CD4-positive, alpha-beta T cell (primary cell): ENCODE results near the gene ENOX1. TPM values are rescaled to one million over a fixed set of nuclear protein-coding genes. Genes with fewer than 3 reads are reported as not detected.
A peak's percentile ranks its signal among the peaks of the same experiment; 100 is the strongest.

Source experiments
- ATAC-seq: fragments of 200-7000 bp; cut with Tn5 transposase; one replicate; pipeline ENCODE4 v1.10.0; 2022; ENCODE audit warnings: mild to moderate bottlenecking; ENCODE audit not compliant: poor library complexity
- CTCF ChIA-PET: fragments of 350-600 bp; sonication (Branson Sonifier 250); formaldehyde crosslinking; loops from one replicate; lab custom pipeline; 2021; ENCODE audit warnings: antibody characterized with exemption, inconsistent platforms; lab: Charles Lee
- POLR2A ChIA-PET: fragments of 350-600 bp; sonication (Branson Sonifier 250); formaldehyde crosslinking; loops from one replicate; lab custom pipeline; 2021; ENCODE audit warnings: antibody characterized with exemption, inconsistent platforms; lab: Charles Lee
- DNase-seq, 14 experiments: peaks; one replicate each; pipeline ENCODE4 v3.0.0-alpha.2; 2013 to 2020; ENCODE audit warnings: mixed read lengths in 2 of 14
- H3K27ac ChIP-seq, 2 donors: one replicate each; pipeline versions ENCODE4 v1.5.1 to v1.7.0; 2013; ENCODE audit warnings: low read length in 2 of 2, low read depth in 1 of 2, mild to moderate bottlenecking in 1 of 2
- H3K27me3 ChIP-seq, 2 experiments: 1 replicate in 1 of 2; 2 replicates in 1 of 2; pipeline versions ENCODE4 v1.6.1 to v1.7.0; 2013; ENCODE audit warnings: low read length in 2 of 2, control low read depth in 1 of 2, mild to moderate bottlenecking in 1 of 2, moderate library complexity in 1 of 2; ENCODE audit not compliant: insufficient read depth in 2 of 2, control insufficient read depth in 1 of 2
- H3K36me3 ChIP-seq: one replicate; pipeline ENCODE4 v1.6.1; 2013; ENCODE audit warnings: low read length, control low read depth; ENCODE audit not compliant: insufficient read depth
- H3K4me1 ChIP-seq: one replicate; pipeline ENCODE4 v1.6.1; 2013; ENCODE audit warnings: low read length, control low read depth; ENCODE audit not compliant: insufficient read depth
- H3K4me3 ChIP-seq: one replicate; pipeline ENCODE4 v1.5.1; 2013; ENCODE audit warnings: mild to moderate bottlenecking, low read length, moderate library complexity
- H3K9me3 ChIP-seq, 2 experiments: 1 replicate in 1 of 2; 2 replicates in 1 of 2; pipeline versions ENCODE4 v1.6.1 to v1.7.0; 2013; ENCODE audit warnings: low read length in 2 of 2, mild to moderate bottlenecking in 2 of 2, control low read depth in 1 of 2, moderate library complexity in 1 of 2; ENCODE audit not compliant: control insufficient read depth in 1 of 2, insufficient read depth in 1 of 2
- H3K27ac Mint-ChIP-seq: one replicate; pipeline ENCODE4 v1.8.0; 2020; ENCODE audit warnings: mixed read lengths
- H3K27me3 Mint-ChIP-seq: one replicate; pipeline ENCODE4 v1.8.0; 2021; ENCODE audit warnings: mixed read lengths
- H3K36me3 Mint-ChIP-seq: one replicate; pipeline ENCODE4 v1.8.0; 2021; ENCODE audit warnings: low read depth, mixed read lengths
- H3K4me1 Mint-ChIP-seq: one replicate; pipeline ENCODE4 v1.8.0; 2021; ENCODE audit warnings: low read depth, mixed read lengths
- H3K4me3 Mint-ChIP-seq: one replicate; pipeline ENCODE4 v1.8.0; 2020; ENCODE audit warnings: mild to moderate bottlenecking, mixed read lengths
- H3K9me3 Mint-ChIP-seq: one replicate; pipeline ENCODE4 v1.8.0; 2020; ENCODE audit warnings: mixed read lengths
- intact Hi-C, 2 experiments: fragments of 100-400 bp; cut with DNase I in 1 of 2; cut with micrococcal nuclease in 1 of 2; formaldehyde crosslinking; loops; one replicate each; pipeline versions ENCODE4 v1.15.1 to v1.9.0; 2023 to 2025; cut with DNase I, micrococcal nuclease
- total RNA-seq, 174 experiments: library from RNA in 2 of 174; stranded (reverse) in 2 of 174; gene quantifications; one replicate each; pipeline ENCODE4 v1.2.3 and lab custom pipeline; 2021 to 2026
- TF ChIP-seq, protein P1 (sequence below): fragments of 200-600 bp; IDR thresholded peaks from one replicate; pipeline ENCODE4 v1.8.0; 2022; ENCODE audit warnings: antibody characterized with exemption, mild to moderate bottlenecking

Gene ENOX1
- total RNA-seq, 2 experiments from 2014 or later, result not detected

DNA sequence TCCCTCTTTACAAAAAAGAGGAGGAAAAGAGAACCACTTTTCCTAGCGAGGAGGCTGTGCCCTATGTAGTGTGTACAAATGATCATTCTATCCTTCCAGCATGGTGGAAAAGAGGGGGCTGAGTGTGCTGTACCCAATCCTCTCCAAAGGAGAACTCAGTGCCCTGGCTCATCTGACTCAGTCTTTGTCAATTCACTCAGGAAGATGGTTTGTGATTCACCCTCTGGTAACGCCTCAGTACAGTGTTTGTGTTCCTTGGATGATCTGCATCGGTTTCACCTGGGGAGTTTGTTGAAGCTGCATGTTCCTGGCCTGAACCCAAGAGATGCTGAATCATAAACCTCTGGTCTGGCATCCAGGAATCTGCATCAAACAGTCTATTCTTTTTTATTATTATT, 18.3 kb upstream of the ENOX1 start:
- intact Hi-C loops, result loop anchor here in 1 of 2 experiments (10.0 kb wide), 1 partner anchor 1470 kb away; no protein-coding TSS in a partner anchor
- peaks cover 0 to 4% of the 10 kb centered on the region in 2 experiments for H3K27me3 ChIP-seq
- no peaks in the 10 kb centered on the region for H3K9me3 ChIP-seq
- H3K4me1 ChIP-seq, result no peaks in the 10 kb centered on the region
- no peak overlapping the region for H3K27ac Mint-ChIP-seq
- no peaks in the 10 kb centered on the region for H3K9me3 Mint-ChIP-seq
- no peaks in the 10 kb centered on the region for H3K36me3 ChIP-seq
- no peak overlapping the region for H3K4me3 Mint-ChIP-seq
- ChIA-PET CTCF (interaction anchor here (0.7 to 1.2 kb wide), 2 partner anchors 16 to 17 kb away, joined by 3 read pairs; no protein-coding TSS in a partner anchor), POLR2A (no interaction called here)
- TF ChIP-seq, protein P1, sequence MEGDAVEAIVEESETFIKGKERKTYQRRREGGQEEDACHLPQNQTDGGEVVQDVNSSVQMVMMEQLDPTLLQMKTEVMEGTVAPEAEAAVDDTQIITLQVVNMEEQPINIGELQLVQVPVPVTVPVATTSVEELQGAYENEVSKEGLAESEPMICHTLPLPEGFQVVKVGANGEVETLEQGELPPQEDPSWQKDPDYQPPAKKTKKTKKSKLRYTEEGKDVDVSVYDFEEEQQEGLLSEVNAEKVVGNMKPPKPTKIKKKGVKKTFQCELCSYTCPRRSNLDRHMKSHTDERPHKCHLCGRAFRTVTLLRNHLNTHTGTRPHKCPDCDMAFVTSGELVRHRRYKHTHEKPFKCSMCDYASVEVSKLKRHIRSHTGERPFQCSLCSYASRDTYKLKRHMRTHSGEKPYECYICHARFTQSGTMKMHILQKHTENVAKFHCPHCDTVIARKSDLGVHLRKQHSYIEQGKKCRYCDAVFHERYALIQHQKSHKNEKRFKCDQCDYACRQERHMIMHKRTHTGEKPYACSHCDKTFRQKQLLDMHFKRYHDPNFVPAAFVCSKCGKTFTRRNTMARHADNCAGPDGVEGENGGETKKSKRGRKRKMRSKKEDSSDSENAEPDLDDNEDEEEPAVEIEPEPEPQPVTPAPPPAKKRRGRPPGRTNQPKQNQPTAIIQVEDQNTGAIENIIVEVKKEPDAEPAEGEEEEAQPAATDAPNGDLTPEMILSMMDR, result no peak
- no peak overlapping the region for H3K4me3 ChIP-seq
- no peaks in the 10 kb centered on the region for H3K36me3 Mint-ChIP-seq
- H3K27me3 Mint-ChIP-seq, result peaks cover 22% of the 10 kb centered on the region
- peak in 2 of 14 experiments; percentile 3 to 18 for DNase-seq
- no peak overlapping the region for H3K27ac ChIP-seq
- no peaks in the 10 kb centered on the region for H3K4me1 Mint-ChIP-seq
- ATAC-seq, result no peak

DNA sequence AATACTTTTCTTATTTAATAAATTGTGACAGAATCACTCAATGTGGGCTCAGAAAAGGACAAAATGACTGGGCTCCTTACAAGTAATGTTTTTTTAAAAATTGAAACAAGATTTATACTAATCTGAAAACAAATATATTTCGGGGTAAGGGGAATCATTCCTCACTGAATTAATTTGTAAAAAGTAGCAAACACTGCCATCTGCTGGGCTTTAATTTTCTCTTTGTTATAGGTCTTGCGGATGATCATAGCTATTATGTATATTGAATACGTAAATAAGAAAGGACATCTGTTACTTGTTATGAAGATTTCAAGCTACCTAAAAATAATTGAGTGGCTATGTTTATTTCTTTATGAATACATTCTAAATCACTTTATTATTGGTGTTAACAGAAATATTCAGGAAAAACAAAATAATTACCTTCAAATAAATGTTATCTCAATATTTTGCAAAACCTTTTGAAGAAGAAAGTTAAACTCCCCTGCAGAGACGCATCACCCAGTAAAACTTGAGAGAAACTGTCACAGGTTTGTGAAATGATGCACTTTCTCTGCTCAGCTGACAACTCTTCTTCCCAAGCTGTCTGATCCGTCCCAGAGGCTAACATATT, 17.8 kb upstream of the ENOX1 start:
- ChIA-PET POLR2A (no interaction called here), CTCF (interaction anchor here (0.6 to 1.2 kb wide), 3 partner anchors 16 to 113 kb away, joined by 3 read pairs; no protein-coding TSS in a partner anchor)
- Histone ChIP-seq H3K27ac (no peak overlapping the region), H3K4me1 (no peaks in the 10 kb centered on the region), H3K27me3 (peaks cover 0 to 4% of the 10 kb centered on the region in 2 experiments), H3K4me3 (no peak overlapping the region), H3K9me3 (no peaks in the 10 kb centered on the region), H3K36me3 (no peaks in the 10 kb centered on the region)
- Mint-ChIP-seq H3K4me3 (no peak overlapping the region), H3K27me3 (peaks cover 22% of the 10 kb centered on the region), H3K9me3 (no peaks in the 10 kb centered on the region), H3K27ac (no peak overlapping the region), H3K4me1 (no peaks in the 10 kb centered on the region), H3K36me3 (no peaks in the 10 kb centered on the region)
- TF ChIP-seq, protein P1, result peak; percentile 69
- DNase-seq (peak in 4 of 14 experiments; percentile 10 to 64 (median 60)), ATAC-seq (no peak)
- intact Hi-C loops, result loop anchor here (1.0 to 10.0 kb wide), 4 partner anchors 719 to 1470 kb away; no protein-coding TSS in a partner anchor

DNA sequence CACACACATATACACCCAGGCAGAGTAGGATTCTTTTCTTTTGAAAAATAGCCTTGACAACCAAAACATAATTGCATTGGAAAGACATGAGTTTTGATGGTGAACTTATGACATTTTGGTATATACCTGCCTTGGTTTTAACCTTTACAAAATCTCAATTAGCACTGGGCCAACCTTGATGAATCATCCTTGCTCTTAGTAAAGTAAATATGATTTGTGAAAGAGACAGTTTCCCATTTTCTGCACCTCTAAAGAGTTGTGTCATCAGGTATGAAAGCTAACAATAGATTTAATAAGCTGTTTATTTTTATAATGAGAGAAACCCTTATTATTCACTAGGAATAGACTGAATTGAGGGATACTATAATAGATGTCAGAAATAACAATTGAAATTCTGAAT, 15.7 kb upstream of the ENOX1 start:
- ATAC-seq (no peak), DNase-seq (no peak)
- H3K9me3 ChIP-seq, result no peaks in the 10 kb centered on the region
- no peaks in the 10 kb centered on the region for H3K9me3 Mint-ChIP-seq
- H3K27me3 Mint-ChIP-seq, result peaks cover 22% of the 10 kb centered on the region
- H3K36me3 ChIP-seq, result no peaks in the 10 kb centered on the region
- H3K4me1 ChIP-seq, result no peaks in the 10 kb centered on the region
- H3K4me3 ChIP-seq, result no peak overlapping the region
- no peak overlapping the region for H3K27ac Mint-ChIP-seq
- no peak overlapping the region for H3K4me3 Mint-ChIP-seq
- ChIA-PET POLR2A (no interaction called here), CTCF (interaction anchor here (0.6 kb wide), 1 partner anchor 786 kb away, joined by 3 read pairs; no protein-coding TSS in a partner anchor)
- no peaks in the 10 kb centered on the region for H3K36me3 Mint-ChIP-seq
- intact Hi-C loops, result loop anchor here in 1 of 2 experiments (2.0 to 10.0 kb wide), 2 partner anchors 716 to 1468 kb away; no protein-coding TSS in a partner anchor
- H3K27ac ChIP-seq, result no peak overlapping the region
- peaks cover 0 to 4% of the 10 kb centered on the region in 2 experiments for H3K27me3 ChIP-seq
- H3K4me1 Mint-ChIP-seq, result no peaks in the 10 kb centered on the region
- TF ChIP-seq, protein P1, result no peak
